GM21367 (cell line): ENCODE measurements around the gene YIF1B.
A peak's percentile ranks its signal among the peaks of the same experiment; 100 is the strongest.
"Not testable (repeated sequence)": the region's sequence is repeated elsewhere in the genome, so short reads cannot be mapped to it uniquely, and the experiment has no call there.

Experiments used
- ATAC-seq: cut with Tn5 transposase; IDR thresholded peaks from one replicate; pipeline ENCODE4 v1.9.1; 2021; ENCODE audit not compliant: unreplicated experiment

YIF1B gene, protein sequence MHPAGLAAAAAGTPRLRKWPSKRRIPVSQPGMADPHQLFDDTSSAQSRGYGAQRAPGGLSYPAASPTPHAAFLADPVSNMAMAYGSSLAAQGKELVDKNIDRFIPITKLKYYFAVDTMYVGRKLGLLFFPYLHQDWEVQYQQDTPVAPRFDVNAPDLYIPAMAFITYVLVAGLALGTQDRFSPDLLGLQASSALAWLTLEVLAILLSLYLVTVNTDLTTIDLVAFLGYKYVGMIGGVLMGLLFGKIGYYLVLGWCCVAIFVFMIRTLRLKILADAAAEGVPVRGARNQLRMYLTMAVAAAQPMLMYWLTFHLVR

DNA sequence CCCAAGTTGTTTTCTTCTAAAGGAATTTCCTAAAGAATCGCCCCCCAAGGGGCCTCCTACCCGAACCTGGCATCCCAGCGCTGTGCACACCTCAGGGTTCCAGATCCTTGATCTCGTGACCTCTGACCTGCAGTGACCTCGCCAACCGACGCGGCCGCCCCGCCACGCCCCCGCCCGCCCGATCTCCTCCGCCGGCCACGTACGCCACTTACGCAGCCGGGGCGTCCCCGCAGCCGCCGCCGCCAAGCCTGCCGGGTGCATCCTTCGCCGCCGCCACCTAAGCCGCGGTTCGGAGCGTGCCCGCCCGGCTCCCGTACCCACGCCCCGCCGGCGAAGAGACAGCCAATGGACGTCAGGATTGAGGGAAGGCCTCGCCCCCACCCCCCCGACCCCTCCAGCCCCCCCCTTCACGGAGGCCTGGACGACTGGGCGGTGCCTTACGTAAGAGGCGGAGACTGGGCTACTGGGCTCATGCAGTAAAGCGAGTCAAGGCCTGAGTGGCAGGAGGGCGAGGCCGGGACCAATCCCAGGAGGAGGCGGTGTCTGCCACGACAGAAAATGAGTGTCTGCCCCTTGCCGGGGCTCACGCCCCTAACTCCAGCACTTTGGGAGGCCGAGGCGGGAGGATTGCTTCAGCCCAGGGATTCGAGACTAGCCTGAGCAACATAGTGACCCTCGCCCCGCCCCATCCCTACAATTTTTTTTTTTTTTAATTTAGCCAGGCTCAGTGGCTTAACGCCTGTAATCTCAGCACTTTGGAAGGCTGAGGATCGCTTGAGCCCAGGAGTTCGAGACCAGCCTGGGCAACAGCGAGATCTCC lies at the start of gene YIF1B:
Gene YIF1B (minus strand): TSS at position 291 of the 820 bp plus-strand sequence. CDS start 30 bp downstream, at position 261.
- peak; percentile 76 for ATAC-seq

DNA sequence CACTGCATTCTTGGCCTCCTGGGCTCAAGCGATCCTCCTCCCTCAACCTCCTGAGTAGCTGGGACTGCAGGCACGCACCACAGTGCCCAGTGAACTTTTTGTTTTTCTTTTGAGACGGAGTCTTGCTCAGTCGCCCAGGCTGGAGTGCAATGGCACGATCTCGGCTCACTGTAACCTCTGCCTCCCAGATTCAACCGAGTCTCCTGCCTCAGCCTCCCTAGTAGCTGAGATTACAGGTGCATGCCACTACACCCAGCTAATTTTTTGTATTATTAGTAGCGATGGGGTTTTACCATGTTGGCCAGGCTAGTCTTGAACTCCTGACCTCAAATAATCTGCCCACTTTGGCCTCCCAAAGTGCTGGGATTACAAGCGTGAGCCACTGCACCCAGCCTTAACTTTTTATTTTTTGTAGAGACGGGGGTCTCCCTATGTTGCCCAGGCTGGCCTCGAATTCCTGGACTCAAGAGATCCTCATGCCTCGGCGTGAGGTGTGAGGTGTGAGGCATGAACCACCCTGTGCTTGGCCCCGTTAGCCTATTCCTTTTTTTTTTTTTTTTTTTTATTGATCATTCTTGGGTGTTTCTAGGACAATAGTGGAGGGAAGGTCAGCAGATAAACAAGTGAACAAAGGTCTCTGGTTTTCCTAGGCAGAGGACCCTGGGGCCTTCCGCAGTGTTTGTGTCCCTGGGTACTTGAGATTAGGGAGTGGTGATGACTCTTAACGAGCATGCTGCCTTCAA lies 47.4 kb upstream of the YIF1B start:
- not testable (repeated sequence) for ATAC-seq

DNA sequence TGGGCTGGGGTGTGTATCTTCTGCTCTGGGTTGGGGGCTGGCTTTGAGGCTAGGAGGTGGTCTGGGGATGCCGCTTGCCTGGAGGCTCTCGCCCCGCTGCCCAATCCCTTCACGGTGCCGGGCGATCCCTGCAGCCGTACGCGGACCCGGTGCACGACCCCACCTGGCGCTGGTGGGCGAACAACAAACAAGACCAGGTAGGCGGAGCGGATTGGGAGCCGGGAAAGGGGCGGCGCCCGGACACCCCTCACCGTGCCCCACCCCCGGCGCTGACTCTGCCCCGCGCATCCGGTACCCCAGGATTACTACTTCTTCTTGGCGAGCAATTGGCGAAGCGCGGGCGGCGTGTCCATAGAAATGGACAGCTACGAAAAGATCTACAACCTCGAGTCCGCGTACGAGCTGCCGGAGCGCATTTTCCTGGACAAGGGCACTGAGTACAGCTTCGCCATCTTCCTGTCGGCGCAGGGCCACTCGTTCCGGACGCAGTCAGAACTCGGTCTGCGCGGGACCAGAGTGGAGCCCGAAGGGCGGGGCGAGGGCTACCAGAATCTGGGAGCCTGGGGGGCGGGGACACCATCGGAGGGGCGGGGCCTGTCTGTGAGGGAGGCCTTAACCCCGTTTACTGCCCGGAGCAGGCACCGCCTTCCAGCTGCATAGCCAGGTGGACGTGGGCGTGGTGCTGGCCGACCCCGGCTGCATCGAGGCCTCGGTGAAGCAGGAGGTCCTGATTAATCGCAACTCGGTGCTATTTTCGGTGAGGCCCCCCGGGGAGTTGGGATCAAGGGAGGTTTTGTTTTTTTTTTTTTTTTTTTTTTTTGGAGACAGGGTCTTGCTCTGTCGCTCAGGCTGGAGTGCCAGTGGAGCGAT lies 46.6 kb upstream of the YIF1B start:
- ATAC-seq = peak; percentile 25

DNA sequence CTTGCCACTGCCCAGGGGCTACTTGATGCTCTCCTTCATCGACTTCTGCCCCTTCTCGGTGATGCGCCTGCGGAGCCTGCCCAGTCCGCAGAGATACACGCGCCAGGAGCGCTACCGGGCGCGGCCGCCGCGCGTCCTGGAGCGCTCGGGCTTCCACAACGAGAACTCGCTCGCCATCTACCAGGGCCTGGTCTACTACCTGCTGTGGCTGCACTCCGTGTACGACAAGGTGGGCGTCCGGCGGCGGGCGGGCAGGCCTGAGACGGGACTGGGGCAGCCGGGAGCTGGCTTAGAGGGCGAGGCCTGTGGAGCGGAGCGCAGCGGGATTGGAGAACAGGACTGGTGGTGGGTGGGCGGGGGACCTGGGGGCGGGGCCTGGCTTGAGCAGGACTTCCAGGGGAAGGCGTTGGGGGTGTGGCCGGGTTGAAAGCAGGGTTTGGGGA lies 45.9 kb upstream of the YIF1B start:
- ATAC-seq = peak; percentile 67

DNA sequence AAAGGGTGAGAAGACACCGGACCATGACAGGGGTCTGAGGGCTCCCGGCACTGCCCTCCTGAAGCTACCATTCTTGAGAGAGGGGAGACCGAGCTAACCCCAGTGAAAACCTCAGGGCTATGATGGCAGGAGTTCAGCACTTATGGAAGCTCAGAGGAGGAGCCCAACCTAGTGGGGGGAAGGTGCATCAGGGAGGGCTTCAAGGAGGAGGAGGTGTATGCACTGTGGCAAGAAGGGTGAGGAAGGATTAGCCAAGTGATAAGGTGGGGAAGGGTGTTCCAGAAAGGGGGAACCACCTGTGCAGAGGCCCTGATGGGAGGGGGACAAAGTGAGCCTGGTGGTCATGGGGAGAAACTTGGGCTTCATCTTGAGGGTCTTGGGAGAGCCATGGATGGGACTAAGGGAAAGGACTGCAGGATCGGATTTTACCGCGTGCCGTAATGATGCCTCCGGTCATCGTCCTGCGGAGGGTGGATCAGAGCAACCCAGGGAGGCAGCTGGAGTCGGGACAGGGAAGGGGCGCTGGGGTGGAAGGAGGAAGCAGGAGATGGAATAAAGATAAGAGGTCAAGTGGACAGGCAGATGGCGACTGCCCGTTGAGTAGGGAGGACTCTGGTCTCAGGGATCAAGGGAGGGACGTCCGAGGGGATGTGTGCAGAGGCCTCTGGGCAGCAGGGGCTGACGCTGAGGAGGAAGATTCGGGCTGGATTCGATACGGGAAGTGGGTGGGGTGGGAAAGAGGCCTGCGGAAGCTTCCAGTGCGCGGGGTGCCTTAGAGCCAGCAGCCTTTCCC lies 45.3 kb upstream of the YIF1B start:
- no peak for ATAC-seq

DNA sequence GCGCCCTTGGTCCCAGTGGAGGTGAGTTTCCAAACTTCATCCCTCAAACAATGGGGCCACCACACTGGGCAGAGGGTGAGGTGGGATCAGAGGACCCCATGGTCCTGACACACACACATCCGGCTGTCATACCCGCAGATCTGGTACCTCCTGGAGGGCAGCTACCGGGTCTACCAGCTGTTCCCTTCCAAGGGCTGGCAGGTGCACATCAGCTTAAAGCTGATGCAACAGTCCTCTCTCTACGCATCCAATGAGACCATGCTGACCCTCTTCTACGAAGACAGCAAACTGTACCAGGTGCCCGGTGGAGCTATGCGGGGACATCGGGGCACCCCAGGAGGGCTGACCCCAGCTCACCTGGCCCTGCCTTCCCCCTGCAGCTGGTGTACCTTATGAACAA lies 44.6 kb upstream of the YIF1B start:
- ATAC-seq = no peak

DNA sequence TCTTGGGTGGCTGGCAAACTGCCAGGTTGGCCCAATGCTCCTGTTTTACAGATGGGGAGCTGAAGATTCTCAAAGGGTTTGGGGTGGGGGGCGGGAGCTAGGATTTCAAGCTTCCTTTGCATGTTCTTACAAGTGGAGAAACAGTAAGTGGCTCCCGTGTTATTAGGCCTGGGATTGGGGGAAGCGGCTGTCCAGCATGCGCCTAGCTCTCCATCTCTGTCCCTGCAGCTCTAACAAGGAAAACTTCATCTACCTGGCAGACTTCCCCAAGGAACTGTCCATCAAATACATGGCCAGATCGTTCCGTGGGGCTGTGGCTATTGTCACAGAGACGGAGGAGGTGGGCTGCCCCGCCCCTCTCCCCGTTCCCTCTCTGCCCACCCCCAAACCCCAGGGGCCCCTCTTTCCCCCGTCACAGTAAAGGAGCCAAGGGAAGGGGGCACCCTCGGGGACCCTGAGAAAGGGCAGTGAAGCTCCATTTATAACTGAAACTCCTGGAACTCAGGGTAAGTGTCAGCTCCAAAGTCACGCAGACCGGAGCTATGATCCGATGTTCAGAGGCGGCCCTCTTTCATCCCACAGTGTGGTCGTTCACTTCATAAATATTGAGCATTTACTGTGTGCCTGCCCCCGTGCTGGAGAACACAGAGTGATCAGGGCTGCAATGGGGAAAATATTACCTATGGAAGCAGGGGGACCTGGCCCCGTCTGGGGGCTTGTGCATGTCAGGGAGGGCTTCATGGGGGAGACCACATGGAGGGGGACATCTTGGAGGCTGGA lies 43.7 kb upstream of the YIF1B start:
- ATAC-seq = no peak

DNA sequence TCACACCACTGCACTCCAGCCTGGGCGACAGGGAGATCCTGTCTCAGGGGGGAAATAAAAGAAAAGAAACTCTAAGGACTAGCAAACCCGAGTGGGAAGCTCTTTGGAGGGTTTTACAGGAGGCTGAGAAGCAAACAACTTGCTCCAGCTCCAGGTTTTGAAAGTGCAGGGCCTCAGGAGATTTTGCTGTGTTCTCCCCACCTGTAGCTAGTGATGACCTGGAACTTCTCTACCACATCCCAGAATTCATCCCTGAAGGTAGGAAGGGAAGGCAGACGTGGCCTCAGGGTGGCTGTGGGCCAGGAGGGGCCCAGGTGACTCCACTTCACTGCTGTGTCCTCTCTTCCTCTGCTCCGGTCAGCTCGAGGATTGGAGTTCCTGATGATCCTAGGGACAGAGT lies 42.3 kb upstream of the YIF1B start:
- no peak for ATAC-seq

DNA sequence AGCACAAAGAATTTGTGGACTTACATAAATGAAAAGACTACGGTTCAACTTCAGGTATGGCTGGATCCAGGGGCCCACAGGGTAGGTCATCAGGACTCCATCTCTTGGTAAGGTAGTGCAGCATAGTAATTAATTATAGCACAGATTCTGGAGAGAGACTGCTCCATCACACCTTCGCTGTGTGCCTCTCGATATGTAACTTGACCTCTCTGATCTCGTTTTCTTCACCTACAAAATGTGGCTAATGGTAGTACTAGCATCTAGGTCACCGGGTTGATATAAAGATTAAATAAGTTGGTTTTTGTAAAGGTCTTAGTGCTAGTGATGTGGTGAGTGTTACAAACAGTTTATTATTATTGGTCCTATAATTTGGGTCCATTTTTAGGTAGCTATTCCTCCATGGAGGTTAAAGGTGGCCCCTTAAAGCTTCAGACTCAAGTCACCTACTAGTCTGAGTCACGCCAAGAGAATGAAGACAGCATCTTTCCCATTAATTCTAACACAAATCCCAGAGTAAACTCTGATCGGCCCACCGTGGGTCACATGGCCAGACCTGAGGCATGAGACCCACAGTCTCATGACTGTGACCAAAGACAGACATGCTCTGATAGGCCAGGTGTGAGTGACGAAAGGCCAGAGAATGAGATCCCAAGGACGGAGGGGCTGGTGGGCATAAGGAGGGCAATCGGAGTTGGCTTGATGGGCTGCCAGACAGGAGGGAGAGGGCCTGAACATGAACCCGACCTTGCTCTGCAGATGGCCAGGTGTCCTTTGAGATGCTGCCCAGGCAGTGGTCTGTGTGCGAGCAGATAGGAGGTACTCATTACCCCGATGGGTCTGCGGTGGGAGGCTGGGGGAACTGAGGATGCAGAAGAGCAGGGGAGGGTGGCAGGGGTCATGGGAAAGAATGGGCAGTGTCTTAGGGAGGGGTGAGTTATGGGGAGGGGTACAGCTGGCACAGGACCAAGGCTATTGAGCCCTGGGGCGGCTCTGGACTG lies 40.3 kb upstream of the YIF1B start:
- no peak for ATAC-seq

DNA sequence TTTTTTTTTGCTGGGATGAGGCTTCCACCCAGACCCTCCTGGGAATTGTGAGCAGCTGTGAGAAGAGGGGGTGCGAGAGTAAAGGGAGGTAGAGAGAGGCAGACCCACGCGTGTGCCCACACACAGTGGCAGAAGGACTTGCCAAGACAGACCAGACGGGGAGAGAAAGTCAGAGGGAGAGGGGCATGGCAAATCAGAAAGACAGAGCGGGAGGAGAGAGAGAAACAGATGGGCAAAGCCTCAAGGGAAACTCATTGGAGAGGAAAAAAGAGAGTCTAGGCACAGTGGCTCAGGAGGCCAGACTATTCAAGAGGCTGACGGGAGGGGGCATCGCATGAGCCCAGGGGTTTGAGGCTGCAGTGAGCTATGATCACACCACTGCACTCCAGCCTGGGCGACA lies 36.9 kb upstream of the YIF1B start:
- no peak for ATAC-seq

DNA sequence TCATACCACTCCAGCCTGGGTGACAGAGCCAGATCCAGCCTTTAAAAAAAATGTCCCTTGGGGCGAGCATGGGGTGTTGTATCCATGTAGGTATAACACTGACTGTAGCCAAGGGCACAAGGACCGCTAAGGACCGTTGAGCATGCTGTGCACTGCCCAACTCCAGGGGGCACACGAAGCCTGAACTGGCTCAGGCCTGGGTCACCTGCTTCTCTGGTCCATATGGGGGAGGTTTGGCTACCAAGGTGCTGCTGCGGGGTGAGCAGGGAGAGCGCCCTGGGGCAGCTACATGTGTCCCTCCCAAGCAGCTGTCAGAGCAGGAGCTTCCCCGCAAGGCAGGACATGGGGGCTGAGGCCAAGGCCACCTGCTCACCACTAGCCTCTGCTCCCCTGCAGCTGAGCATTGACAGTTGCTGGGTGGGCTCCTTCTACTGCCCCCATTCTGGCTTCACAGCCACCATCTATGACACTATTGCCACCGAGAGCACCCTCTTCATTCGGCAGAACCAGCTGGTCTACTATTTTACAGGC lies 36.2 kb upstream of the YIF1B start:
- ATAC-seq = no peak

DNA sequence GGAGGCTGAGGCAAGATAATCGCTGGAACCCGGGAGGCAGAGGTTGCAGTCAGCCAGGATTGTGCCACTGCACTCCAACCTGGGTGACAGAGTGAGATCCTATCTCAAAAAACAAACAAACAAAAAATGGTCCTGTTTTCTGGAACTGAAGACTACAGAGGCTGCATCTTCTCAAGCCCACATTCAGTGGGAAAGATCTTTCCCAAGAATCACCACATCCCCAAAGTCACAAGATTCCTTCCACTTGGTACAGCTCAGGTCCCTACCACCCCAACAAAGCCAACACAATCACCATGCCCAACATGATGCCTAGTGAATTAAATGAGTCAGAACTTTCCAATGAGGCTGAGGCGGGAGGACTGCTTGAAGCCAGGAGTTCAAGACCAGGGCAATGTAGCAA lies 35.1 kb upstream of the YIF1B start:
- no peak for ATAC-seq

DNA sequence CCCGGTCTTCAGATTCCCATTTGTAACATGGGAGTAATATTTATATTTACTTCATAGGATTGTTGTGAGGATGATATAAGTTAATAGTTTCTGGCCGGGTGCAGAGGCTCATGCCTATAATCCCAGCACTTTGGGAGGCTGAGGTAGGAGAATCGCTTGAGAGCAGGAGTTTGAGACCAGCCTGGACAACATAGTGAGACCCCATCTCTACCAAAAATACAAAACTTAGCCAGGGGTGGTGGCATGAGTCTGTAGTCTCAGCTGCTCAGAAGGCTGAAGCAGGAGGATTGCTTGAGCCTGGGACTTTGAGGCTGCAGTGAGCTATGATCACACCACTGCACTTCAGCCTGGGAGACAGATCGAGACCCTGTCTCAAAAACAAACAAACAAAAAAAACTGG lies 31.1 kb upstream of the YIF1B start:
- no peak for ATAC-seq

DNA sequence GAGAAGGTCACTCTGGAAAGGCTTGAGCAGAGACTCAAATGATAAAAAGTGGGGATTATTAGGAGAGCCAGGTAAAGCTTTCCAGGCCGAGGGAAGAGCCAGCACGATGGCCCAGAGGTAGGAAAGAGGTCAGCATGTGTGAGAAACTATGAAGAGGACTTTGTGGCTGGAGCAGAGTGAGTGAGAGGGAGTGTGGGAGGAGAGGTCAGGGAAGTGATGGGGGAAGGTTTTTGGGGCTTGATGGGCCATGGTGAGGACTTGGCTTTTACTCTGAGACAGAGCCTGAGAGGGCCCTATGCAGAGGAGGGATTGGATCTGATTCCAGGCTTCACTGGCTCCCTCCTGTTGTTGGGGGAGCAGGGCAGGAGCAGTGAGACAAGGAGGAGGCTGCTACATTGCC lies 25.2 kb upstream of the YIF1B start:
- no peak for ATAC-seq

DNA sequence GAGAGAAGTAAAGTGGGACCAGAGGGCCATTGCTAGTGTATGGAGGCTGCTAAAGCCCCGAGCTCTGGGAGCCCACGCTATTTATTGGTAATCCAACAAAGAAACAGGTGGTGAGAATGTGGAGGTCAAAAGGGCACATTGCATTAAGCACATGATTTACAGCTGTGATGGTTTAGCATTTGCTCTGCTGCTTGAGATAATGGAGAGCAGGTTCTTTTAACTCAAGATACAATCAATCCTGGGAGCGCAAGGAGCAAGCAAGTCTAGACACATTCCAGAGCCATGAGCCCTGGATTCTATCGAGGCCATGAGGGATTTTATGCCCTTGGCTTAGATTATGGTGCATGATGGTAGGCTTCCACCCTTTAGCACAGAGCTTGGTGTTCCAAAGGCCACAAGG lies 23.3 kb upstream of the YIF1B start:
- not testable (repeated sequence) for ATAC-seq

DNA sequence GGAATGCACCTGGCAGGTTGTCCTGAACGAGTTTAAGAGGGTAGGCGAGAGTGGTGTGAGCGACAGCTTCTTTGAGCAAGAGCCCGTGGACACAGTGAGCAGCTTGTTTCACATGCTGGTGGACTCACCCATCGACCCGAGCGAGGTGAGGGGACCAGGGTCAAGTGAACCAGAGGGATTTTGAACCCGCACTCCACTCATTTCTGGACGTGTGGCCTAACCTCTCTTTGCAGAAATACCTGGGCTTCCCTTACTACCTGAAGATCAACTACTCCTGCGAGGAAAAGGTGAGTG lies 21.6 kb upstream of the YIF1B start:
- no peak for ATAC-seq

DNA sequence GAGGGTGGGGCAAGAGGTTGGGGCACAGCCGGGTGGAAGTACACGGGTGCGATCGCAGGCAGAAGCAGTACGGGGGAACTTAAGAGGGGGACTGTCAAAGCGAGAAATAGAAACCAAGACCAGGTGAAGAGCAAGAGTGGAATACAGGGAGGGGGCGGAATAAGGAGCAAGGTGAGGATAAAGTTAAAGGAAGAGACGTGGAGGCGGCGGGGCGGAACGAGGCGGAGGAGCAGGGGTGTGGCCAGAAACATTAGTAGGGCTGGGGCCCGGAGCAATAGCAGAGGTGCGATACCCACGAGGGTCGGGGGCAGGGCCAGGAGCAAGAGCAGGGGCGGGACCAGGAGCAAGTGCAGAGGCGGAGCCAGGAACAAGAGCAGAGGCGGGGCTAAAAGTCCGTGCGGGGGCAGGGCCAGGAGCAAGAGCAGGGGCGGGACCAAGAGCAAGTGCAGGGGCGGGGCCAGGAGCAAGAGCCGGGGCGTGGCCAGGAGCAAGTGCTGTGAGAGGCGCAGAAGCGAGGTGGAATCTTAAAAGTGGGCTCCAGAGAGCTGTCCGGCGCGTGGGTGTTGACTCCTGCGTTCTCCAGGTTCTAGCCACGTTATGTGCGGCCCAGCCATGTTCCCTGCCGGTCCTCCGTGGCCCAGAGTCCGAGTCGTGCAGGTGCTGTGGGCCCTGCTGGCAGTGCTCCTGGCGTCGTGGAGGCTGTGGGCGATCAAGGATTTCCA lies 21.1 kb upstream of the YIF1B start:
- peak; percentile 32 for ATAC-seq
